OCI-LY7 (cell line): Measurements from ENCODE around the gene CISD3. TPM values are rescaled to one million over a fixed set of nuclear protein-coding genes. Genes with fewer than 3 reads are reported as not detected.

Source experiments
- BruUV-seq: library from RNA; stranded (reverse); fragments of 400-500 nt; replicated peaks from 2 replicates; lab custom pipeline; 2021; lab: Mats Ljungman, UMichigan
- CTCF ChIA-PET: fragments of 300-600 bp; sonication (Branson Sonifier 250); formaldehyde crosslinking; loops from one replicate; lab custom pipeline; 2022; ENCODE audit warnings: antibody characterized with exemption; ENCODE audit not compliant: unreplicated experiment; lab: Charles Lee
- POLR2A ChIA-PET: fragments of 300-600 bp; sonication (Branson Sonifier 250); formaldehyde crosslinking; loops from one replicate; lab custom pipeline; 2022; ENCODE audit warnings: antibody characterized with exemption; lab: Charles Lee
- DNase-seq: peaks from one replicate; pipeline ENCODE4 v3.0.0-alpha.2; 2015; ENCODE audit warnings: low spot score
- H2AFZ ChIP-seq: fragments of 200-600 bp; sonication (generic), shearing (Covaris generic); 2 replicates; pipeline ENCODE4 v1.6.1; 2014; ENCODE audit warnings: mild to moderate bottlenecking, antibody characterized with exemption, low read length, moderate library complexity
- H3K27ac ChIP-seq: fragments of 200-600 bp; sonication (generic); 2 replicates; pipeline ENCODE4 v1.5.1; 2014; ENCODE audit warnings: mixed run types, low read depth, mild to moderate bottlenecking, moderate library complexity, low read length, inconsistent platforms; ENCODE audit not compliant: poor library complexity, severe bottlenecking
- H3K36me3 ChIP-seq: fragments of 200-600 bp; sonication (generic); 2 replicates; pipeline ENCODE4 v1.6.1; 2014; ENCODE audit warnings: mild to moderate bottlenecking, antibody characterized with exemption, low read length, moderate library complexity, mixed read lengths; ENCODE audit not compliant: insufficient read depth
- H3K4me1 ChIP-seq: fragments of 200-600 bp; sonication (generic); 2 replicates; pipeline ENCODE4 v1.5.1; 2014; ENCODE audit warnings: mild to moderate bottlenecking, low read length; ENCODE audit not compliant: insufficient read depth, poor library complexity, severe bottlenecking
- H3K4me2 ChIP-seq: fragments of 200-600 bp; sonication (generic); 2 replicates; pipeline ENCODE4 v1.6.1; 2014; ENCODE audit warnings: mild to moderate bottlenecking, low read length
- H3K4me3 ChIP-seq: fragments of 200-600 bp; sonication (generic); 2 replicates; pipeline ENCODE4 v1.5.1; 2014; ENCODE audit warnings: mild to moderate bottlenecking, low read depth, low read length; ENCODE audit not compliant: poor library complexity, severe bottlenecking
- H3K79me2 ChIP-seq: fragments of 200-600 bp; sonication (generic); 2 replicates; pipeline ENCODE4 v1.6.1; 2016; ENCODE audit warnings: low read depth, mild to moderate bottlenecking, low read length, moderate library complexity, mixed read lengths; ENCODE audit not compliant: insufficient read depth
- H3K9me2 ChIP-seq: fragments of 200-600 bp; sonication (generic); 2 replicates; pipeline ENCODE4 v1.6.1; 2016; ENCODE audit warnings: mild to moderate bottlenecking, low read length, mixed read lengths; ENCODE audit not compliant: insufficient read depth
- H3K9me3 ChIP-seq: fragments of 200-600 bp; sonication (generic); 2 replicates; pipeline ENCODE4 v1.6.1; 2014; ENCODE audit warnings: mild to moderate bottlenecking, mixed run types, low read length, mixed read lengths
- H4K20me1 ChIP-seq: fragments of 200-600 bp; sonication (generic); 2 replicates; pipeline ENCODE4 v1.6.1; 2014; ENCODE audit warnings: mild to moderate bottlenecking, antibody characterized with exemption, low read length, moderate library complexity, mixed read lengths; ENCODE audit not compliant: insufficient read depth
- EZH2phosphoT487 ChIP-seq: fragments of 200-600 bp; sonication (generic); IDR thresholded peaks from 2 replicates; pipeline ENCODE4 v1.6.1; 2018; ENCODE audit warnings: low read depth, borderline replicate concordance, mild to moderate bottlenecking, mixed run types, antibody characterized with exemption, low read length, moderate library complexity, mixed read lengths
- intact Hi-C: fragments of 100-400 bp; cut with micrococcal nuclease; formaldehyde crosslinking; loops from one replicate; pipeline ENCODE4 v1.10.0; 2022; ENCODE audit not compliant: unreplicated experiment
- total RNA-seq, 2 experiments: library from RNA; depleted of rRNA in 1 of 2; stranded (reverse); fragments of >200 nt in 1 of 2; shearing (Covaris generic) in 1 of 2; gene quantifications; 2 replicates each; pipeline ENCODE4 v1.2.3, GENCODE V29; 2014 to 2022
- TF ChIP-seq, protein P1 (sequence below): fragments of 200-600 bp; sonication (generic); conservative IDR thresholded peaks from 2 replicates; pipeline ENCODE4 v1.5.1; 2014; ENCODE audit warnings: mild to moderate bottlenecking, antibody characterized with exemption, low read length, moderate library complexity, mixed read lengths

CISD3 gene
- total RNA-seq, 2 experiments from 2014 or later, result 13.4 to 25.1 TPM

DNA sequence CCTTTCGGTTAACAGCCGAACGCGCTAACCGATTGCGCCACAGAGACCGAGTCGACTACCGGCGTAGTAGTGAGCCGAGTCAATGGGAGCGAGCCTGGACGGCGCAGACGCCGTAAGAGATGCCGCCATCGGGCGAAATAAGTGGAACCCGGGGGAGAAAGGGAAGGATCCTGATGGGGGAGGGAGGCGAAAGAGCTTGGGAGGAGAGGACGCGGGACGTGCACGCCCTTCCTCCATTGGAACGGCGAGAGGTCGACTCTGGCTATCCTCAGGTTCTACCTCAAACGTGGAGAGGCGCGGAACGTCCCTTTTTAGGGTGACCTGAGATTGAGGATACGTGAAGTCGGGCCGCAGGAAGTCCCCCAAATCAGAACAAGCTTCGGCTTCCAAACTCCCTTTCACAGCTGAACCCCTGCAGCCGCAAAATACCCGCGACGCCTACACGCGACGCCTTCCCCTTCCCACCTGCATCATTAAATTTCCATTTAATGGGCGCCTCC is 21.7 kb downstream of the CISD3 start:
- peaks cover 40% of the 10 kb centered on the region for H3K4me1 ChIP-seq
- intact Hi-C loops, result loop anchor here (2.0 to 5.0 kb wide), 3 partner anchors 100 to 400 kb away; partner anchors contain the start of genes PLXDC1 and RPL23
- H2AFZ ChIP-seq, result peak overlapping the region; percentile 52; the same call in 1 of the 2 replicates
- TSS peak; percentile 97 for BruUV-seq
- peak; percentile 85 for DNase-seq
- H4K20me1 ChIP-seq, result no peaks in the 10 kb centered on the region
- H3K36me3 ChIP-seq, result peaks cover 31% of the 10 kb centered on the region
- peaks cover 27% of the 10 kb centered on the region for H3K79me2 ChIP-seq
- ChIA-PET POLR2A (interaction anchor here (0.5 to 1.5 kb wide), 6 partner anchors 15 to 1434 kb away, joined by 3 to 5 read pairs (median 4); partner anchors contain the start of gene RPL23), CTCF (no interaction called here)
- peak overlapping the region; percentile 79 for H3K4me3 ChIP-seq
- TF ChIP-seq EZH2phosphoT487, result no peak
- TF ChIP-seq, protein P1, sequence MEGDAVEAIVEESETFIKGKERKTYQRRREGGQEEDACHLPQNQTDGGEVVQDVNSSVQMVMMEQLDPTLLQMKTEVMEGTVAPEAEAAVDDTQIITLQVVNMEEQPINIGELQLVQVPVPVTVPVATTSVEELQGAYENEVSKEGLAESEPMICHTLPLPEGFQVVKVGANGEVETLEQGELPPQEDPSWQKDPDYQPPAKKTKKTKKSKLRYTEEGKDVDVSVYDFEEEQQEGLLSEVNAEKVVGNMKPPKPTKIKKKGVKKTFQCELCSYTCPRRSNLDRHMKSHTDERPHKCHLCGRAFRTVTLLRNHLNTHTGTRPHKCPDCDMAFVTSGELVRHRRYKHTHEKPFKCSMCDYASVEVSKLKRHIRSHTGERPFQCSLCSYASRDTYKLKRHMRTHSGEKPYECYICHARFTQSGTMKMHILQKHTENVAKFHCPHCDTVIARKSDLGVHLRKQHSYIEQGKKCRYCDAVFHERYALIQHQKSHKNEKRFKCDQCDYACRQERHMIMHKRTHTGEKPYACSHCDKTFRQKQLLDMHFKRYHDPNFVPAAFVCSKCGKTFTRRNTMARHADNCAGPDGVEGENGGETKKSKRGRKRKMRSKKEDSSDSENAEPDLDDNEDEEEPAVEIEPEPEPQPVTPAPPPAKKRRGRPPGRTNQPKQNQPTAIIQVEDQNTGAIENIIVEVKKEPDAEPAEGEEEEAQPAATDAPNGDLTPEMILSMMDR, result no peak
- no peaks in the 10 kb centered on the region for H3K9me2 ChIP-seq
- H3K9me3 ChIP-seq, result no peaks in the 10 kb centered on the region
- peak overlapping the region; percentile 76 for H3K27ac ChIP-seq
- H3K4me2 ChIP-seq, result peak overlapping the region; percentile 81

DNA sequence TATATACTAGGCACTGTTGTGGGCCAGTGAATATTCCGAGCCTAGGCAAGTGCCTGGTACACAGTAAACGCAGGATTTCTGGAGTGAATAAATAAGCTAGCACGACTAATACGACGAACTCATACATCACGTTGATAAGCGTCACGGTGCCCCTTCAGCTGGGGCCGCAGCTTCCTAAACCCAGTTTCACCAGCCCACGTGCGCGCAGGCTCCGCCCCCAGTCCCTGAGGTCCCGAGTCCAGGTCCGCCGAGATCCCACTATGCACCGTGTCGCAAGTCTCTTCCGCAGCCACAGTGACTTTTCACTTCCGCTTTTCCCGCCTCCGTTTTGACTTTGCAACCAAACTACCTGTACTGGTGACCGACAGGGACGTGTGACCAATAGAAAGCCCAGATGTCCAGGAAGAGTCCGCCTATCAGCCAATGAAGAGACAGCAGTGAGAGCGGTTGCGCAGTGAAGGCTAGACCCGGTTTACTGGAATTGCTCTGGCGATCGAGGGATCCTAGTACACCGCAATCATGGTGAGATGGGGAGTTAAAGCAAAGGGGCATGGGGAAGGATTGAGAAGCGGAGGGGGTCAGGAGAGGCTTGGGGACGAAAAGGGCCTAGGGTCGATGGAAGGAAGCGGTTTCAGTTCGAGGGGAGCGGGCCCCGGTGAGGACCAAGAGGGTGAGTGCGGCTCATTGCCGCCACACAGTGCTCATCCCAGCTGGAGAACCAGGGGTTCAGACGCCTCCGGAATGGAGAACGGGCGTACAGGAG is 22.3 kb downstream of the CISD3 start, which contains the start of gene PSMB3:
Gene PSMB3 (plus strand): TSS at position 434 of the 763 bp plus-strand sequence. CDS start 86 bp downstream, at position 520.
- no peak for TF ChIP-seq EZH2phosphoT487
- TF ChIP-seq, protein P1, result no peak
- H3K4me1 ChIP-seq, result peaks cover 40% of the 10 kb centered on the region
- no TSS peak for BruUV-seq
- H3K9me2 ChIP-seq, result no peaks in the 10 kb centered on the region
- H3K27ac ChIP-seq, result peak within 1 kb of the TSS; percentile 76
- H3K4me2 ChIP-seq, result peak within 1 kb of the TSS; percentile 93
- no peaks in the 10 kb centered on the region for H3K9me3 ChIP-seq
- ChIA-PET POLR2A (interaction anchor here (0.7 to 1.5 kb wide), 4 partner anchors 42 to 117 kb away, joined by 3 to 4 read pairs (median 3); partner anchors contain the start of gene RPL23), CTCF (no interaction called here)
- intact Hi-C loops, result loop anchor here (2.0 to 5.0 kb wide), 3 partner anchors 100 to 400 kb away; partner anchors contain the start of genes PLXDC1 and RPL23
- peak; percentile 100 for DNase-seq
- peak within 1 kb of the TSS; percentile 64; the same call in 1 of the 2 replicates for H2AFZ ChIP-seq
- H3K4me3 ChIP-seq, result peak within 1 kb of the TSS; percentile 79
- peaks cover 22% of the 10 kb centered on the region for H3K79me2 ChIP-seq
- peaks cover 38% of the 10 kb centered on the region for H3K36me3 ChIP-seq
- no peaks in the 10 kb centered on the region for H4K20me1 ChIP-seq
